Measurements from ENCODE around the gene SS18L1.

GRCh38 chr20:62143957-62144825 is 622 bp downstream of the SS18L1 start:
- TF ChIP-seq, protein P1, sequence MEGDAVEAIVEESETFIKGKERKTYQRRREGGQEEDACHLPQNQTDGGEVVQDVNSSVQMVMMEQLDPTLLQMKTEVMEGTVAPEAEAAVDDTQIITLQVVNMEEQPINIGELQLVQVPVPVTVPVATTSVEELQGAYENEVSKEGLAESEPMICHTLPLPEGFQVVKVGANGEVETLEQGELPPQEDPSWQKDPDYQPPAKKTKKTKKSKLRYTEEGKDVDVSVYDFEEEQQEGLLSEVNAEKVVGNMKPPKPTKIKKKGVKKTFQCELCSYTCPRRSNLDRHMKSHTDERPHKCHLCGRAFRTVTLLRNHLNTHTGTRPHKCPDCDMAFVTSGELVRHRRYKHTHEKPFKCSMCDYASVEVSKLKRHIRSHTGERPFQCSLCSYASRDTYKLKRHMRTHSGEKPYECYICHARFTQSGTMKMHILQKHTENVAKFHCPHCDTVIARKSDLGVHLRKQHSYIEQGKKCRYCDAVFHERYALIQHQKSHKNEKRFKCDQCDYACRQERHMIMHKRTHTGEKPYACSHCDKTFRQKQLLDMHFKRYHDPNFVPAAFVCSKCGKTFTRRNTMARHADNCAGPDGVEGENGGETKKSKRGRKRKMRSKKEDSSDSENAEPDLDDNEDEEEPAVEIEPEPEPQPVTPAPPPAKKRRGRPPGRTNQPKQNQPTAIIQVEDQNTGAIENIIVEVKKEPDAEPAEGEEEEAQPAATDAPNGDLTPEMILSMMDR (IDR thresholded peaks at IDR 0.05; ENCODE audit: poor library complexity): no peak
- no peak for TF ChIP-seq EZH2phosphoT487 (IDR thresholded peaks at IDR 0.05; ENCODE audit: low read depth, severe bottlenecking, unreplicated experiment)
